SK-N-SH treated with all-trans-retinoic acid at 6 μM for 48 hours (cell line): ENCODE results near the gene WDR38.

ENCODE experiments used
- ARNTL ChIP-seq: fragments of 450-650 bp; formaldehyde crosslinking; IDR thresholded peaks from 2 replicates; pipeline ENCODE4 v1.5.0; 2020; ENCODE audit warnings: low read depth, mild to moderate bottlenecking, moderate library complexity, borderline replicate concordance
- ISL1 ChIP-seq: fragments of 250-450 bp; sonication (Bioruptor Pico); IDR thresholded peaks from 2 replicates; pipeline ENCODE4 v2.1.2; 2022; ENCODE audit warnings: mild to moderate bottlenecking, moderate library complexity
- POU6F1 ChIP-seq: fragments of 250-450 bp; sonication (Bioruptor Pico); IDR thresholded peaks from 2 replicates; pipeline ENCODE4 v1.8.0; 2021; ENCODE audit warnings: low read depth, mild to moderate bottlenecking, moderate library complexity, borderline replicate concordance
- PPARA ChIP-seq: fragments of 250-450 bp; sonication (Bioruptor Pico); IDR thresholded peaks from 2 replicates; pipeline ENCODE4 v1.5.0; 2020; ENCODE audit warnings: mild to moderate bottlenecking, borderline replicate concordance
- RARB ChIP-seq: fragments of 250-450 bp; sonication (Bioruptor Pico); IDR thresholded peaks from 2 replicates; pipeline ENCODE4 v1.8.0; 2021; ENCODE audit warnings: mild to moderate bottlenecking, moderate library complexity
- TCF4 ChIP-seq: fragments of 250-450 bp; sonication (Bioruptor Pico); IDR thresholded peaks from 2 replicates; pipeline ENCODE4 v1.8.0; 2021; ENCODE audit warnings: mild to moderate bottlenecking, moderate library complexity, borderline replicate concordance
- ZFP3 ChIP-seq: fragments of 250-450 bp; sonication (Bioruptor Pico); IDR thresholded peaks from 2 replicates; pipeline ENCODE4 v1.5.0; 2020; ENCODE audit warnings: mild to moderate bottlenecking, moderate library complexity
- ZFP30 ChIP-seq: fragments of 450-650 bp; formaldehyde crosslinking; IDR thresholded peaks from 2 replicates; pipeline ENCODE4 v1.5.0; 2022; ENCODE audit warnings: mild to moderate bottlenecking, moderate library complexity

GRCh38 chr9:124809211-124809610 is 44.0 kb upstream of the WDR38 start:
- TF ChIP-seq RARB (CRISPR knock-in tag), result no peak
- no peak for TF ChIP-seq ISL1 (CRISPR knock-in tag)
- no peak for TF ChIP-seq PPARA
- TF ChIP-seq POU6F1 (CRISPR knock-in tag), result no peak
- TF ChIP-seq TCF4, result no peak
- TF ChIP-seq ZFP3, result no peak
- no peak for TF ChIP-seq ARNTL
- no peak for TF ChIP-seq ZFP30
